ENCODE measurements around the gene RPS6KA4.

RPS6KA4 gene

DNA sequence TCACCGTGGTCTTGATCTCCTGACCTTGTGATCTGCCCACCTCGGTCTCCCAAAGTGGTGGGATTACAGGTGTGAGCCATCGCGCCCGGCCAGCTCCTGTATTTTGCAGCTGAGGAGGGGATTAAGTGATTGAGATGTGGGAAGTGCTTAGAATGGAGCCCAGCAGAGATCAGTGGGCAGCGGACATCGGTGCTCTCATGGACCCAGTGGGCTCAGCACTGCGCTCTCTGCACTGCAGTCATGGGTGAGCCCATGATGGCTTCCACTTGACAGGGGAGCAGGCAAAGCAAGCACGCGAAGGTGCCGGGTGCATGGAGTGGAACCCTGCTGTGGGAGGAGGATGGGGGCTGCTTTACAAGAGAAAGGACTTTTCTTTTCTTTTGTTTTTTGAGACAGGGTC lies 28.1 kb upstream of the RPS6KA4 start:
- H3K4me3 ChIP-seq (ENCODE audit: low read depth, low read length) = no peak overlapping the region
- TF ChIP-seq, protein P1, sequence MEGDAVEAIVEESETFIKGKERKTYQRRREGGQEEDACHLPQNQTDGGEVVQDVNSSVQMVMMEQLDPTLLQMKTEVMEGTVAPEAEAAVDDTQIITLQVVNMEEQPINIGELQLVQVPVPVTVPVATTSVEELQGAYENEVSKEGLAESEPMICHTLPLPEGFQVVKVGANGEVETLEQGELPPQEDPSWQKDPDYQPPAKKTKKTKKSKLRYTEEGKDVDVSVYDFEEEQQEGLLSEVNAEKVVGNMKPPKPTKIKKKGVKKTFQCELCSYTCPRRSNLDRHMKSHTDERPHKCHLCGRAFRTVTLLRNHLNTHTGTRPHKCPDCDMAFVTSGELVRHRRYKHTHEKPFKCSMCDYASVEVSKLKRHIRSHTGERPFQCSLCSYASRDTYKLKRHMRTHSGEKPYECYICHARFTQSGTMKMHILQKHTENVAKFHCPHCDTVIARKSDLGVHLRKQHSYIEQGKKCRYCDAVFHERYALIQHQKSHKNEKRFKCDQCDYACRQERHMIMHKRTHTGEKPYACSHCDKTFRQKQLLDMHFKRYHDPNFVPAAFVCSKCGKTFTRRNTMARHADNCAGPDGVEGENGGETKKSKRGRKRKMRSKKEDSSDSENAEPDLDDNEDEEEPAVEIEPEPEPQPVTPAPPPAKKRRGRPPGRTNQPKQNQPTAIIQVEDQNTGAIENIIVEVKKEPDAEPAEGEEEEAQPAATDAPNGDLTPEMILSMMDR (IDR thresholded peaks at IDR 0.05; ENCODE audit: insufficient read depth, low read depth, low read length, missing control alignments) = no peak
- DNase-seq (ENCODE audit: low read depth) = no peak

DNA sequence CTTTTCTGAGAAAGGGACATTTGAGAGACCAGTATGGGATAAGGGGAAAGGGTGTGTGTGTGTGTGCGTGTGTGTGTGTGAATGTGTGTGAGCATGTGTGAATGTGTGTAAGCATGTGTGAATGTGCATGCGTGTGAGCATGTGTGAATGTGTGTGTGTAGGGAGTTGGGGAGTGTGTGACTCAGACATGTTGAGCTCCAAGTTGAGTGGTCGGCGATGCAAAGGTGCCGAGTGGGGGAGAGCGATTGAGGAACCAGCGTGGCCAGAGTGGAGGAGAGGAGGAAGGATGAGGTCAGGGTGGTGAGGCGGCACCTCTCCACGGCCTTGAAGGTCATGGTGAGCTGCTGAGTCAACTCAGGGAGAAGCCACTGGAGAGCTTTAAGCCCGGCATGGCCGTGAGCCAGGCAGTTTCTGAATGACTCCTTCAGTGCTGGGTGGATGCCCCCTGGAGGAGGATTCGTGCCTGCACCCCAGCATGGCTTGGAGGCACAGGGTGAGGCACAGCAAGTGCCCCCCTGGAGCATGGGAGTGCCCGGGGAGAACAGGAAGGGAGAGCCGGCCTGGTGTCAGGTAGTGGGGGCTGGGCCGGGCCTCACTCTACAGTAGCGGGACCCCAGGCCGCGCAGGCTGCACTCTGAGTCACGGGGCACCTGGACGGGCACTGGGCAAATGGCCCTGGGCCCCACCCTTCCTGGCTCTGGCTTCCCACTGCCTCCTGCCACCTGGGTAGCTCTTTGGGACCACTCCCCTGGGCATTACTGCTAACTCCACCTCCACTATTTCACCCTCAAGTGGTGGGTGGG lies 27.2 kb upstream of the RPS6KA4 start:
- TF ChIP-seq, protein P1 (IDR thresholded peaks at IDR 0.05; ENCODE audit: insufficient read depth, low read depth, low read length, missing control alignments) = peak; percentile 87
- peak; percentile 95 for DNase-seq (ENCODE audit: low read depth)
- no peak overlapping the region for H3K4me3 ChIP-seq (ENCODE audit: low read depth, low read length)

DNA sequence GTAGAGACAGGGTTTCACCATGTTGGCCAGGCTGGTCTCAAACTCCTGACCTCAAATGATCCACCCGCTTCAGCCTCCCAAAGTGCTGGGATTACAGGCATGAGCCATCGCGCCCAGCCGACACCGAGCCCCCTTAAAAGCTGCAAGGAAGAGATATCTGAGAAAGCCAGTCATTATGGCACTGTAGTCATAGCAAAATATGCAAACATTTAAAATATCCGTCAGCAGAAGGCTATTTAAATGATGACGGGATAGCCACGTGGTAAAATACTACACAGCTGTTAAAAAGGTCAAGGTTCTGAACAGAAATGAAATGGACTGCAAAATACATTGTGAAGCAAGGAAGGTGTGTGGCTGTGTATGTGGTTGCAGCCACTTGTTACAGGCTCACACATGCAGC lies 25.4 kb upstream of the RPS6KA4 start:
- no peak overlapping the region for H3K4me3 ChIP-seq (ENCODE audit: low read depth, low read length)
- TF ChIP-seq, protein P1 (IDR thresholded peaks at IDR 0.05; ENCODE audit: insufficient read depth, low read depth, low read length, missing control alignments) = no peak
- no peak for DNase-seq (ENCODE audit: low read depth)

DNA sequence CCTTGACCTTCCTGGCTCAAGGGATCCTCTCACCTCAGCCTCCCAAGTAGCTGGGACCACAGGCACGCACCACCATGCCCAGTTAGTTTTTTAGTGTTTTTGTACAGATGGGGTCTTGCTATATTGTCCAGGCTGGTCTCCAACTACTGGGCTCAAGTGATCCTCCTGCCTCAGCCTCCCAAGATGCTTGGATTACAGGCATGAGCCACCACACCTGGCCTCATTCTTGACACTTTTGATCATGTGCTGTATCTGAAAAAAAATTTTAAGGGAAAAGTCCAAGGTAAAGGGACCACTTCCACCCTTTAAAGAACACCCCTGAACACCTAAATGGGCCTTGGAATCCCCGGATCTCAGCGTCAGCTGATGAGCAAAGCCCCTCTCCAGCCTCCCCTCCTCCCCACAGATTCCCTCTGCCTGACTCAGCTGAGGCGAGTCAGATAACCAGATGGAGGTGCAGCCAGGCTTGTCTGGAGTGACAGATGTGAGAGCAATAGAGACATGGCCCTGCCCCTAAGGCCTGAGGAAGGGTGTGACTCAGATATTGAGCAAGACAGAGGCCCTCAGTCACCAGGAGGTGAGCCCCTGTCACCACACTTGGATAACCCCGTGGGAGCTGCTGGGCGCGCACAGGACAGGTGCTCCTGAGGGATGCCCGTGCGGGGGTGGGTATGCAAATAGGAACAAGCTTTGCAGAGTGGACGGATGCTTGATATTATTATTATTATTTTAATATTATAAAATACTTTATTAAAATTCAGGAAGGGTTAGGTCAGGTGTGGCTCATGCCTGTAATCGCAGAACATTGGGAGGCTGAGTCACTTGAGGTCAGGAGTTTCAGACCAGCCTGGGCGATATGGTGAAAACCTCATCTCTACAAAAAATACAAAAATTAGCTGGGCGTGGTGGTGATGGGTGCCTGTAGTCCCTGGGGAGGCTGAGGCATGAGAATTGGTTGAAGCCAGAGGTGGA lies 23.9 kb upstream of the RPS6KA4 start:
- H3K4me3 ChIP-seq (ENCODE audit: low read depth, low read length) = no peak overlapping the region
- TF ChIP-seq, protein P1 (IDR thresholded peaks at IDR 0.05; ENCODE audit: insufficient read depth, low read depth, low read length, missing control alignments) = no peak
- peak; percentile 94 for DNase-seq (ENCODE audit: low read depth)

DNA sequence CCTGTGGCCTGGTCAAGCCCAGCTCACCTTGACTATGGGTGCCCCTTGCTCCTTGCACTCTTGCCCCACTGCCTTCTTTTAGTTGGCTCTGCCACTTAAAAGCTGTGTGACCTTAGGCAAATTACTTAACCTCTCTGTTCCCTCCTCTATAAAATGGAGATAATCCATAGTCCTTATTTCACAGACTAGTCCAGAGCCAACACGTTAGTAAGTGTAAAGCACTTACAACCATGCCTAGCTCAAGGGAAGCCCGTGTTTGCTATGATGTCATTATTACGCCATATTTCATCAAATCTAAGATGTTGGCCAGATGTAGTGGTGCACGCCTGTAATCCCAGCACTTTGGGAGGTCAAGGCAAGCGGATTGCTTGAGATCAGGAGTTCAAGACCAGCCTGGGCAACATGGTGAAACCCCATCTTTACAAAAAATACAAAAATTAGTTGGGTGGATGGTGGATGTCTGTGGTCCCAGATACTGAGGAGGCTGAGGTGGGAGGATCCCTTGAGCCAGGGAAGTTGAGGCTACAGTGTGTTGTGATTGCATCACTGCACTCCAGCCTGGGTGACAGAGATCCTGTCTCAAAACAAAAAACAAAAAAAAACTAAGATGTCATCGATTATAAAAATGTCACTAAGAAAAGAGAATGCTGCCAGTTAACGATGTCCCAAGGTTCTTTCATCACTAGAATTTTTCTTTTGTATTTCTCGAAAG lies 21.3 kb upstream of the RPS6KA4 start:
- H3K4me3 ChIP-seq (ENCODE audit: low read depth, low read length) = no peak overlapping the region
- no peak for DNase-seq (ENCODE audit: low read depth)
- TF ChIP-seq, protein P1 (IDR thresholded peaks at IDR 0.05; ENCODE audit: insufficient read depth, low read depth, low read length, missing control alignments) = no peak

DNA sequence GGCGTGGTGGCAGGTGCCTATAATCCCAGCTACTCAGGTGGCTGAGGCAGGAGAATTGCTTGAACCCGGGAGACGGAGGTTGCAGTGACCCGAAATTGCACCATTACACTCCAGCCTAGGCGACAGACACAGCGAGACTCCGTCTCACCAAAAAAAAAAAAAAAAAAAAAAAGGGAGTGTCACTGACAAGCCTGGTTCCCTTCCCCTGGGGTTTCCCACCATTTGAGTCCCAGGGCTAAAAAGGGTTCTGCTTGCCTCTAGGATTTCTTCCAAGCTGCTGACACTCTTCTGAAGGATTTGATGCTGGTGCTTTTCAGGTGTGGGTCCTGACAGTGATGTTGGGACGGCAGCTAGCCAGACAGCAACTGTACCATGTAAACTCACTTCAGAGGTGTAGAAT lies 20.2 kb upstream of the RPS6KA4 start:
- no peak for DNase-seq (ENCODE audit: low read depth)
- TF ChIP-seq, protein P1 (IDR thresholded peaks at IDR 0.05; ENCODE audit: insufficient read depth, low read depth, low read length, missing control alignments) = no peak
- H3K4me3 ChIP-seq (ENCODE audit: low read depth, low read length) = peak overlapping the region; percentile 77
